SK-N-SH treated with all-trans-retinoic acid at 6 μM for 48 hours (cell line): ENCODE data around the gene FLRT2.

Experiments used
- ATAC-seq: fragments of 200-7000 bp; cut with Tn5 transposase; 3 replicates; pipeline ENCODE4 v1.9.1; 2020; ENCODE audit warnings: mild to moderate bottlenecking, moderate library complexity
- BACH2 ChIP-seq: fragments of 250-450 bp; sonication (Bioruptor Pico); IDR thresholded peaks from 2 replicates; pipeline ENCODE4 v1.9.0; 2021; ENCODE audit warnings: mild to moderate bottlenecking, borderline replicate concordance
- CREB5 ChIP-seq: fragments of 250-450 bp; sonication (Bioruptor Pico); IDR thresholded peaks from 2 replicates; pipeline ENCODE4 v1.5.1; 2020; ENCODE audit warnings: low read depth, mild to moderate bottlenecking, moderate library complexity
- CSDC2 ChIP-seq: fragments of 250-450 bp; sonication (Bioruptor Pico); IDR thresholded peaks from 2 replicates; pipeline ENCODE4 v1.5.0; 2020; ENCODE audit warnings: mild to moderate bottlenecking, moderate library complexity
- ESRRG ChIP-seq: fragments of 250-450 bp; sonication (Bioruptor Pico); IDR thresholded peaks from 2 replicates; pipeline ENCODE4 v1.6.1; 2021; ENCODE audit warnings: mild to moderate bottlenecking
- GLIS3 ChIP-seq: fragments of 250-450 bp; sonication (Bioruptor Pico); IDR thresholded peaks from 2 replicates; pipeline ENCODE4 v1.5.0; 2020; ENCODE audit warnings: mild to moderate bottlenecking, moderate library complexity
- ISL1 ChIP-seq: fragments of 250-450 bp; sonication (Bioruptor Pico); IDR thresholded peaks from 2 replicates; pipeline ENCODE4 v2.1.2; 2022; ENCODE audit warnings: mild to moderate bottlenecking, moderate library complexity
- OSR1 ChIP-seq: fragments of 250-450 bp; sonication (Bioruptor Pico); IDR thresholded peaks from 2 replicates; pipeline ENCODE4 v1.8.0; 2022; ENCODE audit warnings: moderate library complexity, mild to moderate bottlenecking, inconsistent platforms
- PPARA ChIP-seq: fragments of 250-450 bp; sonication (Bioruptor Pico); IDR thresholded peaks from 2 replicates; pipeline ENCODE4 v1.5.0; 2020; ENCODE audit warnings: mild to moderate bottlenecking, borderline replicate concordance
- RARB ChIP-seq: fragments of 250-450 bp; sonication (Bioruptor Pico); IDR thresholded peaks from 2 replicates; pipeline ENCODE4 v1.8.0; 2021; ENCODE audit warnings: mild to moderate bottlenecking, moderate library complexity
- SNAI2 ChIP-seq: fragments of 250-450 bp; sonication (Bioruptor Pico); IDR thresholded peaks from 2 replicates; pipeline ENCODE4 v1.5.0; 2020; ENCODE audit warnings: mild to moderate bottlenecking, moderate library complexity
- TCF4 ChIP-seq: fragments of 250-450 bp; sonication (Bioruptor Pico); IDR thresholded peaks from 2 replicates; pipeline ENCODE4 v1.8.0; 2021; ENCODE audit warnings: mild to moderate bottlenecking, moderate library complexity, borderline replicate concordance
- TOX ChIP-seq: fragments of 250-450 bp; sonication (Bioruptor Pico); IDR thresholded peaks from 2 replicates; pipeline ENCODE4 v1.8.0; 2021; ENCODE audit warnings: mild to moderate bottlenecking, moderate library complexity, borderline replicate concordance
- TSHZ2 ChIP-seq: fragments of 250-450 bp; sonication (Bioruptor Pico); IDR thresholded peaks from 2 replicates; pipeline ENCODE4 v1.5.0; 2020; ENCODE audit warnings: mild to moderate bottlenecking, moderate library complexity
- ZC3H10 ChIP-seq: fragments of 250-450 bp; sonication (Bioruptor Pico); IDR thresholded peaks from 2 replicates; pipeline ENCODE4 v1.5.1; 2021; ENCODE audit warnings: mild to moderate bottlenecking, moderate library complexity
- ZFP3 ChIP-seq: fragments of 250-450 bp; sonication (Bioruptor Pico); IDR thresholded peaks from 2 replicates; pipeline ENCODE4 v1.5.0; 2020; ENCODE audit warnings: mild to moderate bottlenecking, moderate library complexity
- ZFP30 ChIP-seq: fragments of 450-650 bp; formaldehyde crosslinking; IDR thresholded peaks from 2 replicates; pipeline ENCODE4 v1.5.0; 2022; ENCODE audit warnings: mild to moderate bottlenecking, moderate library complexity
- ZNF565 ChIP-seq: fragments of 450-650 bp; formaldehyde crosslinking; conservative IDR thresholded peaks from 2 replicates; pipeline ENCODE4 v1.5.0; 2020; ENCODE audit warnings: low read depth, mild to moderate bottlenecking, moderate library complexity
- ZNF70 ChIP-seq: fragments of 450-650 bp; formaldehyde crosslinking; IDR thresholded peaks from 2 replicates; pipeline ENCODE4 v1.5.0; 2020; ENCODE audit warnings: mild to moderate bottlenecking, moderate library complexity
- ZNF8 ChIP-seq: fragments of 450-650 bp; formaldehyde crosslinking; IDR thresholded peaks from 2 replicates; pipeline ENCODE4 v1.5.0; 2020; ENCODE audit warnings: mild to moderate bottlenecking, moderate library complexity
- TF ChIP-seq, protein P1 (sequence below): fragments of 250-450 bp; sonication (Bioruptor Pico); IDR thresholded peaks from 2 replicates; pipeline ENCODE4 v1.8.0; 2020; ENCODE audit warnings: mild to moderate bottlenecking, moderate library complexity, borderline replicate concordance
- TF ChIP-seq, protein P2 (sequence below): fragments of 250-450 bp; sonication (Bioruptor Pico); IDR thresholded peaks from 2 replicates; pipeline ENCODE4 v1.8.0; 2021; ENCODE audit warnings: low read depth, mild to moderate bottlenecking, moderate library complexity, borderline replicate concordance

Gene FLRT2

GRCh38 chr14:85558505-85558904 is 28.6 kb downstream of the FLRT2 start:
- ATAC-seq, result no peak
- no peak for TF ChIP-seq ISL1 (CRISPR knock-in tag)
- TF ChIP-seq ZC3H10 (CRISPR knock-in tag), result no peak
- TF ChIP-seq CREB5 (CRISPR knock-in tag), result no peak
- TF ChIP-seq ZNF565 (CRISPR knock-in tag), result no peak
- TF ChIP-seq TSHZ2 (CRISPR knock-in tag), result no peak
- TF ChIP-seq BACH2, result no peak
- TF ChIP-seq, protein P1, sequence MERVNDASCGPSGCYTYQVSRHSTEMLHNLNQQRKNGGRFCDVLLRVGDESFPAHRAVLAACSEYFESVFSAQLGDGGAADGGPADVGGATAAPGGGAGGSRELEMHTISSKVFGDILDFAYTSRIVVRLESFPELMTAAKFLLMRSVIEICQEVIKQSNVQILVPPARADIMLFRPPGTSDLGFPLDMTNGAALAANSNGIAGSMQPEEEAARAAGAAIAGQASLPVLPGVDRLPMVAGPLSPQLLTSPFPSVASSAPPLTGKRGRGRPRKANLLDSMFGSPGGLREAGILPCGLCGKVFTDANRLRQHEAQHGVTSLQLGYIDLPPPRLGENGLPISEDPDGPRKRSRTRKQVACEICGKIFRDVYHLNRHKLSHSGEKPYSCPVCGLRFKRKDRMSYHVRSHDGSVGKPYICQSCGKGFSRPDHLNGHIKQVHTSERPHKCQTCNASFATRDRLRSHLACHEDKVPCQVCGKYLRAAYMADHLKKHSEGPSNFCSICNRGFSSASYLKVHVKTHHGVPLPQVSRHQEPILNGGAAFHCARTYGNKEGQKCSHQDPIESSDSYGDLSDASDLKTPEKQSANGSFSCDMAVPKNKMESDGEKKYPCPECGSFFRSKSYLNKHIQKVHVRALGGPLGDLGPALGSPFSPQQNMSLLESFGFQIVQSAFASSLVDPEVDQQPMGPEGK (CRISPR knock-in tag), result no peak
- TF ChIP-seq ZNF8 (CRISPR knock-in tag), result no peak
- no peak for TF ChIP-seq ZNF70 (CRISPR knock-in tag)
- no peak for TF ChIP-seq TOX
- TF ChIP-seq ZFP3, result no peak
- TF ChIP-seq, protein P2, sequence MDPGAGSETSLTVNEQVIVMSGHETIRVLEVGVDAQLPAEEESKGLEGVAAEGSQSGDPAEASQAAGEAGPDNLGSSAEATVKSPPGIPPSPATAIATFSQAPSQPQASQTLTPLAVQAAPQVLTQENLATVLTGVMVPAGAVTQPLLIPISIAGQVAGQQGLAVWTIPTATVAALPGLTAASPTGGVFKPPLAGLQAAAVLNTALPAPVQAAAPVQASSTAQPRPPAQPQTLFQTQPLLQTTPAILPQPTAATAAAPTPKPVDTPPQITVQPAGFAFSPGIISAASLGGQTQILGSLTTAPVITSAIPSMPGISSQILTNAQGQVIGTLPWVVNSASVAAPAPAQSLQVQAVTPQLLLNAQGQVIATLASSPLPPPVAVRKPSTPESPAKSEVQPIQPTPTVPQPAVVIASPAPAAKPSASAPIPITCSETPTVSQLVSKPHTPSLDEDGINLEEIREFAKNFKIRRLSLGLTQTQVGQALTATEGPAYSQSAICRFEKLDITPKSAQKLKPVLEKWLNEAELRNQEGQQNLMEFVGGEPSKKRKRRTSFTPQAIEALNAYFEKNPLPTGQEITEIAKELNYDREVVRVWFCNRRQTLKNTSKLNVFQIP (CRISPR knock-in tag), result no peak
- TF ChIP-seq TCF4, result no peak
- no peak for TF ChIP-seq RARB (CRISPR knock-in tag)
- no peak for TF ChIP-seq CSDC2
- no peak for TF ChIP-seq GLIS3 (CRISPR knock-in tag)
- TF ChIP-seq OSR1 (CRISPR knock-in tag), result no peak

GRCh38 chr14:85562630-85563029 is 32.7 kb downstream of the FLRT2 start:
- TF ChIP-seq BACH2 (no peak), ZNF8 (CRISPR knock-in tag) (no peak), PPARA (CRISPR knock-in tag) (no peak), ESRRG (CRISPR knock-in tag) (no peak), ZFP30 (CRISPR knock-in tag) (no peak), SNAI2 (CRISPR knock-in tag) (no peak), ZNF565 (CRISPR knock-in tag) (no peak), ISL1 (CRISPR knock-in tag) (no peak), GLIS3 (CRISPR knock-in tag) (no peak), TSHZ2 (CRISPR knock-in tag) (no peak)
- no peak for ATAC-seq
